ENCODE results near the gene XXYLT1.
A peak's percentile ranks its signal among the peaks of the same experiment; 100 is the strongest.

XXYLT1 gene

DNA sequence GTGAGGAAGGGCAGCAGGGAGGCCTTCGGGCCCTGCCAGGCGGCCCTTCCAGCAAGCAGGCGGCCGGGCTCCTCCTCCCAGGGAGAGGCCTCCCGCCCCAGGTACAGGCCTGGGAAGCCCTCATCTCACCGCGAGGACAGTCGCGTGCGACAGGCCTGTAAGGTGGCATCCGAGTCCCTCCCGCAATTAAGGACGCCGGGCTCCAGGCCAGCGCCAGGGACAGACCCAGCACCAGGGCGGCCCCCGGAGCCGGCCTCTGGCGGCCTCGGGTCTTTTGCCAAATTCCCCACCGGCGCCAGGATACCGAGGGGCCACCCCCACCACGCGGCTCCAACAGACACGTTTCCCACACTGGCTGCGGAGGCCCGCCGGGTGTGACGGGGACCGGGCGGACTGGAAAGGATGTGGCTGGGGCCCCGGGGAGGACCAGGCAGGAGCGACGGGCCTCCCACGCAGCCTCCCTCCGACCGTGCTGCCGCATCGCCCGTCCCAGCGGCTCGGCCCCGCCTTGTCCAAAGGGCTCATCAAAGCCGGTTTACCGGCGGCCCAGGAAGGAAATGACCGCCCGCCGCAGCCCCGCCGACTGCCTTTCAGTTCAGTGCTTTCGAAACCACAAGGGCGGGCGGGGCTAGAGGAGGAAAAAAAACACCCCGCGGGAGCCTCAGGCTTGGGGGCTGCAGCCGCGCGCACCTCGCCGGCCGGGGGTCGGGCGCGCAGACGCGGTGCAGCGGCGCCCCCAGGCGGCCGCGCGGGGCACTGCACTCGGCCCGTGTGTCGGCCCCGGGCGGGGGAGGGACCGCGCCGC is 11.3 kb downstream of the XXYLT1 start (continued):
- TF ChIP-seq ZNF221 (tag by site-specific recombination; IDR thresholded peaks at IDR 0.05; ENCODE audit: borderline replicate concordance) (no peak), ZBTB49 (tag by site-specific recombination; IDR thresholded peaks at IDR 0.05; ENCODE audit: low read depth) (no peak), ZNF514 (tag by site-specific recombination; IDR thresholded peaks at IDR 0.05) (no peak), ZNF624 (tag by site-specific recombination; IDR thresholded peaks at IDR 0.05) (no peak), YY2 (tag by site-specific recombination; IDR thresholded peaks at IDR 0.05) (no peak), ZNF292 (tag by site-specific recombination; IDR thresholded peaks at IDR 0.05; ENCODE audit: borderline replicate concordance, low read depth) (no peak), ZNF112 (tag by site-specific recombination; IDR thresholded peaks at IDR 0.05) (no peak), ZNF26 (tag by site-specific recombination; IDR thresholded peaks at IDR 0.05) (no peak), ZNF837 (tag by site-specific recombination; IDR thresholded peaks at IDR 0.05) (no peak), ZNF600 (tag by site-specific recombination; IDR thresholded peaks at IDR 0.05) (peak; percentile 81), ZNF354C (tag by site-specific recombination; IDR thresholded peaks at IDR 0.05; ENCODE audit: borderline replicate concordance, low read depth) (no peak), ZNF433 (tag by site-specific recombination; IDR thresholded peaks at IDR 0.05; ENCODE audit: low read depth) (0 out of 2 replicates have a peak, but pooled peaks have one; percentile 4), MYNN (tag by site-specific recombination; IDR thresholded peaks at IDR 0.05; ENCODE audit: borderline replicate concordance) (no peak), ZNF660 (tag by site-specific recombination; IDR thresholded peaks at IDR 0.05) (peak; percentile 53), ZNF521 (tag by site-specific recombination; IDR thresholded peaks at IDR 0.05) (no peak), MZF1 (tag by site-specific recombination; IDR thresholded peaks at IDR 0.05; ENCODE audit: borderline replicate concordance) (no peak), ZNF704 (tag by site-specific recombination; IDR thresholded peaks at IDR 0.05) (no peak), ZNF501 (tag by site-specific recombination; IDR thresholded peaks at IDR 0.05) (peak; percentile 57; the same call in 1 of the 2 replicates), ELK4 (IDR thresholded peaks at IDR 0.05; ENCODE audit: borderline replicate concordance, low read depth, low read length) (no peak), ZNF513 (tag by site-specific recombination; IDR thresholded peaks at IDR 0.05) (no peak), SP7 (tag by site-specific recombination; IDR thresholded peaks at IDR 0.05) (peak; percentile 76), ZNF571 (tag by site-specific recombination; IDR thresholded peaks at IDR 0.05) (no peak), ZSCAN5A (tag by site-specific recombination; IDR thresholded peaks at IDR 0.05) (no peak), HOXD13 (CRISPR knock-in tag; IDR thresholded peaks at IDR 0.05; ENCODE audit: borderline replicate concordance) (no peak)
- TF ChIP-seq, protein P1, sequence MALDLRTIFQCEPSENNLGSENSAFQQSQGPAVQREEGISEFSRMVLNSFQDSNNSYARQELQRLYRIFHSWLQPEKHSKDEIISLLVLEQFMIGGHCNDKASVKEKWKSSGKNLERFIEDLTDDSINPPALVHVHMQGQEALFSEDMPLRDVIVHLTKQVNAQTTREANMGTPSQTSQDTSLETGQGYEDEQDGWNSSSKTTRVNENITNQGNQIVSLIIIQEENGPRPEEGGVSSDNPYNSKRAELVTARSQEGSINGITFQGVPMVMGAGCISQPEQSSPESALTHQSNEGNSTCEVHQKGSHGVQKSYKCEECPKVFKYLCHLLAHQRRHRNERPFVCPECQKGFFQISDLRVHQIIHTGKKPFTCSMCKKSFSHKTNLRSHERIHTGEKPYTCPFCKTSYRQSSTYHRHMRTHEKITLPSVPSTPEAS (tag by site-specific recombination; IDR thresholded peaks at IDR 0.05) = peak; percentile 33; the same call in 1 of the 2 replicates
- TF ChIP-seq, protein P2, sequence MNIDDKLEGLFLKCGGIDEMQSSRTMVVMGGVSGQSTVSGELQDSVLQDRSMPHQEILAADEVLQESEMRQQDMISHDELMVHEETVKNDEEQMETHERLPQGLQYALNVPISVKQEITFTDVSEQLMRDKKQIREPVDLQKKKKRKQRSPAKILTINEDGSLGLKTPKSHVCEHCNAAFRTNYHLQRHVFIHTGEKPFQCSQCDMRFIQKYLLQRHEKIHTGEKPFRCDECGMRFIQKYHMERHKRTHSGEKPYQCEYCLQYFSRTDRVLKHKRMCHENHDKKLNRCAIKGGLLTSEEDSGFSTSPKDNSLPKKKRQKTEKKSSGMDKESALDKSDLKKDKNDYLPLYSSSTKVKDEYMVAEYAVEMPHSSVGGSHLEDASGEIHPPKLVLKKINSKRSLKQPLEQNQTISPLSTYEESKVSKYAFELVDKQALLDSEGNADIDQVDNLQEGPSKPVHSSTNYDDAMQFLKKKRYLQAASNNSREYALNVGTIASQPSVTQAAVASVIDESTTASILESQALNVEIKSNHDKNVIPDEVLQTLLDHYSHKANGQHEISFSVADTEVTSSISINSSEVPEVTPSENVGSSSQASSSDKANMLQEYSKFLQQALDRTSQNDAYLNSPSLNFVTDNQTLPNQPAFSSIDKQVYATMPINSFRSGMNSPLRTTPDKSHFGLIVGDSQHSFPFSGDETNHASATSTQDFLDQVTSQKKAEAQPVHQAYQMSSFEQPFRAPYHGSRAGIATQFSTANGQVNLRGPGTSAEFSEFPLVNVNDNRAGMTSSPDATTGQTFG (tag by site-specific recombination; IDR thresholded peaks at IDR 0.05; ENCODE audit: borderline replicate concordance) = no peak

Measured in HEK293 (cell line).